T-cell (primary cell): ENCODE results near the gene HJV. TPM values are rescaled to one million over a fixed set of nuclear protein-coding genes. Genes with fewer than 3 reads are reported as not detected.
A peak's percentile ranks its signal among the peaks of the same experiment; 100 is the strongest.
"Not testable (repeated sequence)": the region's sequence is repeated elsewhere in the genome, so short reads cannot be mapped to it uniquely, and the experiment has no call there.

Experiments used
- ATAC-seq, 4 experiments: fragments of 200-7000 bp in 3 of 4; fragments of 150-1000 bp in 1 of 4; cut with Tn5 transposase; replicated peaks in 1 of 4; 1 replicate in 3 of 4; 2 replicates in 1 of 4; pipeline ENCODE4 v1.10.0; 2021; ENCODE audit warnings: moderate library complexity in 3 of 4, mild to moderate bottlenecking in 2 of 4, moderate number of reproducible peaks in 1 of 4
- CTCF ChIA-PET, 2 donors: fragments of 300-600 bp; sonication (Branson Sonifier 250); formaldehyde crosslinking; loops; one replicate each; lab custom pipeline; 2022; ENCODE audit warnings: antibody characterized with exemption in 2 of 2; lab: Charles Lee
- POLR2A ChIA-PET, 2 donors: fragments of 300-600 bp; sonication (Branson Sonifier 250); formaldehyde crosslinking; loops; one replicate each; lab custom pipeline; 2022; ENCODE audit warnings: antibody characterized with exemption in 2 of 2; lab: Charles Lee
- DNase-seq, 35 experiments: peaks; one replicate each; pipeline versions ENCODE4 v3.0.0 to v3.0.0-alpha.2; 2013 to 2023
- H3K27ac ChIP-seq: one replicate; pipeline ENCODE4 v1.5.1; 2013; ENCODE audit warnings: low read length
- H3K27me3 ChIP-seq, 2 experiments: replicated peaks in 1 of 2; 1 replicate in 1 of 2; 2 replicates in 1 of 2; pipeline versions ENCODE4 v1.6.1 to v1.7.0; 2013; ENCODE audit warnings: low read length in 1 of 2, mixed read lengths in 1 of 2; ENCODE audit not compliant: control insufficient read depth in 2 of 2, insufficient read depth in 2 of 2; ENCODE audit errors: extremely low read depth in 1 of 2
- H3K36me3 ChIP-seq, 2 donors: 1 replicate in 1 of 2; 2 replicates in 1 of 2; pipeline versions ENCODE4 v1.6.1 to v1.7.0; 2013; ENCODE audit warnings: low read length in 1 of 2; ENCODE audit not compliant: control insufficient read depth in 2 of 2, insufficient read depth in 1 of 2; ENCODE audit errors: extremely low read depth in 1 of 2
- H3K4me1 ChIP-seq, 2 experiments: 1 replicate in 1 of 2; 2 replicates in 1 of 2; pipeline versions ENCODE4 v1.6.1 to v1.7.0; 2013; ENCODE audit warnings: low read length in 2 of 2, mixed read lengths in 1 of 2; ENCODE audit not compliant: insufficient read depth in 2 of 2, control insufficient read depth in 1 of 2; ENCODE audit errors: extremely low read depth in 1 of 2
- H3K4me3 ChIP-seq, 2 donors: 1 replicate in 1 of 2; 2 replicates in 1 of 2; pipeline versions ENCODE4 v1.5.1 to v1.7.0; 2013; ENCODE audit warnings: mild to moderate bottlenecking in 2 of 2, low read length in 1 of 2, moderate library complexity in 1 of 2; ENCODE audit not compliant: control insufficient read depth in 1 of 2; ENCODE audit errors: extremely low read depth in 1 of 2
- H3K9me3 ChIP-seq: 2 replicates; pipeline ENCODE4 v1.7.0; 2013
- H3K27ac Mint-ChIP-seq, 2 donors: one replicate each; pipeline ENCODE4 v1.8.0; 2020 to 2021; ENCODE audit warnings: mild to moderate bottlenecking in 2 of 2, mixed read lengths in 2 of 2
- H3K27me3 Mint-ChIP-seq, 2 donors: one replicate each; pipeline ENCODE4 v1.8.0; 2021 to 2022; ENCODE audit warnings: mixed read lengths in 2 of 2
- H3K36me3 Mint-ChIP-seq: one replicate; pipeline ENCODE4 v1.8.0; 2021; ENCODE audit warnings: mixed read lengths
- H3K4me1 Mint-ChIP-seq, 3 donors: one replicate each; pipeline ENCODE4 v1.8.0; 2020 to 2022; ENCODE audit warnings: mixed read lengths in 3 of 3, mild to moderate bottlenecking in 1 of 3
- H3K4me3 Mint-ChIP-seq, 3 donors: one replicate each; pipeline ENCODE4 v1.8.0; 2020 to 2022; ENCODE audit warnings: mild to moderate bottlenecking in 3 of 3, mixed read lengths in 3 of 3, moderate library complexity in 3 of 3
- H3K9me3 Mint-ChIP-seq, 3 donors: one replicate each; pipeline ENCODE4 v1.8.0; 2020 to 2022; ENCODE audit warnings: mixed read lengths in 3 of 3
- WGBS: methylation state at CpG from one replicate; pipeline ENCODE4 v1.1.5; 2013; ENCODE audit warnings: missing lambda C conversion rate; ENCODE audit not compliant: insufficient coverage; 5-methylcytosine and 5-hydroxymethylcytosine counted together
- total RNA-seq, 35 experiments: library from RNA in 6 of 35; stranded (reverse) in 6 of 35; fragments of 120-200 nt in 1 of 35; gene quantifications; one replicate each; pipeline versions ENCODE4 v1.2.1 to v1.2.4 and lab custom pipeline; 2013 to 2026

Gene HJV
- total RNA-seq, 5 donors from 2014 or later (not counting 1 experiment from before 2014, with no cell fraction given) = not detected

DNA sequence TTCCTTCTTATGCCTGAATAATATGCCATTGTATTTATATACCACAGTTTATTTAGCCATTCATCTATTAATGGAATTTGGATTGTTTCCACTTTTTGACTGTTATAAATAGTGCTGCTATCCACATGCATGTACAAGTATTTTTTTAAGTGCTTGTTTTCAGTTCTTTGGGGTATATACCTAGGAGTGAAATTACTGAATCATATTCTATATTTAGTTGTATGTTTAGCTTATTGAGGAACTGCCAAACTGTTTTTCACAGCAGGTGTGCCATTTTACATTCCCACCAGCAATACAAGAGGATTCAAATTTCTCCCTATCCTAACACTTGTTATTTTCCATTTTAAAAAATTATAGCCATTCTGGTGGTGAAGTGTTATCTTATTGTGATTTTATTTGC, 7.6 kb upstream of the HJV start:
- ChIA-PET POLR2A (no interaction called here), CTCF (interaction anchor here in 1 of 2 donors (0.7 to 1.5 kb wide), 3 partner anchors 9 to 71 kb away, joined by 3 to 4 read pairs (median 3); no protein-coding TSS in a partner anchor)
- H3K27ac ChIP-seq = no peak overlapping the region
- Mint-ChIP-seq H3K4me3 (no peak overlapping the region), H3K9me3 (no peaks in the 10 kb centered on the region), H3K36me3 (no peaks in the 10 kb centered on the region), H3K4me1 (peaks cover 0 to 4% (median 4%) of the 10 kb centered on the region in 3 donors), H3K27ac (no peak overlapping the region), H3K27me3 (peaks cover 9 to 16% of the 10 kb centered on the region in 2 donors)
- no peaks in the 10 kb centered on the region for H3K4me1 ChIP-seq
- H3K36me3 ChIP-seq = no peaks in the 10 kb centered on the region
- H3K9me3 ChIP-seq = no peaks in the 10 kb centered on the region
- no peak for DNase-seq
- no peak for ATAC-seq
- H3K4me3 ChIP-seq = no peak overlapping the region
- peaks cover 0 to 10% of the 10 kb centered on the region in 2 experiments for H3K27me3 ChIP-seq

DNA sequence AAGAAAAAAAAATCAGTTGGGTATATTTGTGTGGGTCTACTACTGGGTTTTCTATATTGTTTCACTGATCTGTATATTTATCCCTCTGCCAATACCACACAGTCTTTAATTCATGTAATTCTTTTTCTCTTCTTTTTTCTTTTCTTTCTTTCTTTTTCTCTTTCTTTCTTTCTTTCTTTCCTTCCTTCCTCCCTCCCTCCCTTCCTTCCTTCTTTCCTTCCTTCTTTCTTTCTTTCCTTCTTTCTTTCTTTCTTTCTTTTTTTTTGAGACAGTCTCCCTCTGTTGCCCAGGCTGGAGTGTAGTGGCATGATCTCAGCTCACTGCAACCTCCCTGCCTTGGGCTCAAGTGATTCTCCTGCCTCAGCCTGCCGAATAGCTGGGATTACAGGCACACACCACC, 5.1 kb upstream of the HJV start:
- H3K4me1 Mint-ChIP-seq, H3K9me3 Mint-ChIP-seq, H3K27ac Mint-ChIP-seq, H3K4me1 ChIP-seq, H3K36me3 ChIP-seq, H3K27ac ChIP-seq, POLR2A ChIA-PET, H3K9me3 ChIP-seq, H3K4me3 Mint-ChIP-seq, ATAC-seq, DNase-seq, H3K4me3 ChIP-seq, H3K36me3 Mint-ChIP-seq: not testable (repeated sequence)
- peaks cover 0 to 17% of the 10 kb centered on the region in 2 experiments for H3K27me3 ChIP-seq
- peaks cover 14 to 23% of the 10 kb centered on the region in 2 donors for H3K27me3 Mint-ChIP-seq
- WGBS = no CpG with 5 or more reads among the region's 1 CpG
- CTCF ChIA-PET = interaction anchor here in 1 of 2 donors (0.6 kb wide), 1 partner anchor 20 kb away, joined by 3 read pairs; no protein-coding TSS in a partner anchor

DNA sequence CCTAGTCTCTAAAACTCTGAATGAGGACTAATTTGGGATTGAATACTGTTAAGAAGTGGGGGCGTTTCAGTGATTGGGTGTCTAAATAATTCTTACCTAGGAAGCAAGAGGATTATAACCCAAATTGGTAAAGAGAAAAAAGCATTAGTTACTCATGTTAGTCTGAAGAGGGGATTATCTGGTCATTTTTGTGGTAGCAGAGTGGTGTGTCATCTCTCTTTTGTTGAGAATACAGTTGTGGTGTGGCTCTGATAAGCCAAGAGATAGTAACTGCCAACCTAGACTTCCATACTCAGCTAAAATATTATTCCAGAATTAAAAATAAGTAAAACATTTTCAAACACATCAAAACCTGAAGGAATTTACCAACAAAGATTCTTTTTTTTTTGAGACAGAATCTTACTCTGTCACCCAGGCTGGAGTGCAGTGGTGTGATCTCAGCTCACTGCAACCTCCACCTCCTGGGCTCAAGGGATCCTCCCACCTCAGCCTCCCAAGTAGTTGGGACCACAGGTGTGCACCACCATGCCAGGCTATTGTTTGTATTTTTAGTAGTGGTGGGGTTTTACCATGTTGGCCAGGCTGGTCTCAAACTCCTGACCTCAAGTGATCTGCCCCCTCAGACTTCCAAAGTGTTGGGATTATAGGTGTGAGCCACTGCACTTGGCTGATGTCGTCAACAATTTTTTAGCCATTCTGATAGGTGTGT, 4.4 kb upstream of the HJV start:
- H3K27ac ChIP-seq, ATAC-seq, H3K4me3 ChIP-seq, H3K36me3 ChIP-seq, H3K36me3 Mint-ChIP-seq, DNase-seq, H3K9me3 ChIP-seq, H3K4me1 Mint-ChIP-seq, POLR2A ChIA-PET, H3K4me1 ChIP-seq, H3K4me3 Mint-ChIP-seq, H3K9me3 Mint-ChIP-seq: not testable (repeated sequence)
- CTCF ChIA-PET = interaction anchor here in 1 of 2 donors (0.6 kb wide), 1 partner anchor 21 kb away, joined by 3 read pairs; no protein-coding TSS in a partner anchor
- WGBS = no CpG with 5 or more reads among the region's 2 CpGs
- Mint-ChIP-seq H3K27me3 (peaks cover 21 to 26% of the 10 kb centered on the region in 2 donors), H3K27ac (peak overlapping the region in 1 of 2 donors; percentile 6)
- peaks cover 0 to 18% of the 10 kb centered on the region in 2 experiments for H3K27me3 ChIP-seq

DNA sequence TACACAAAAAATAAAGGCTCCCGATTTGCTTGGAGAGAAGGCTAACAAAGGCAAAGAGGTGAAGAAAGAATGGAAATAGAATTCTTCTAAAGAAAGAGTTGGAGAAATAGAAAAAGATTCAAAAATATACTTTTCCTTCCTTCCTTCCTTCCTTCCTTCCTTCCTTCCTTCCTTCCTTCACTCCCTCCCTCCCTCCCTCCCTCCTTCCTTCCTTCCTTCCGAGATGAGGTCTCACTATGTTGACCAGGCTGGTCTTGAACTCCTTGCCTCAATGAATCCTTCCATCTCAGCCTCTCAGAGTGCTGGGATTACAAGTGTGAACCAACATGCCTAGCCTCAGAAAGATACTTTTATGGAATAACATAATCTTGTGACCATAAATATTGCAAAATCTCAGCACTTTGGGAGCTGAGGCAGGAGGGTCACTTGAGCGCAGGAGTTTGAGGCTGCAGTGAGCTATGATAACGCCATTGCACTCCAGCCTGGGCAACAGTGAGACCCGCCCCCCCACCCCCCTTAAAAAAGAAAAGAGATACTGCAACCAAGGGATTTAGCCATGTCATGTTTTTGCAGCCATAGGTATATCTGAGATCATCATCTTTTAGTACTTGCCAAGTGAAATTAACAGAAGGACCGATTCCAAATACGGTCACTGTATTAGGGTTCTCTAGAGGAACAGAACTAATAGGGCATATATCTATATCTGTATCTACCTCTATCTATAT, 1.0 kb upstream of the HJV start:
- no peak overlapping the region for H3K4me3 Mint-ChIP-seq
- H3K36me3 Mint-ChIP-seq = no peaks in the 10 kb centered on the region
- 33% methylated on average over 1 of the region's 7 CpGs for WGBS
- no peak overlapping the region for H3K27ac ChIP-seq
- DNase-seq (no peak), ATAC-seq (no peak)
- ChIA-PET CTCF (interaction anchor here (0.6 to 1.6 kb wide), 4 partner anchors 9 to 16 kb away, joined by 3 to 11 read pairs (median 4); no protein-coding TSS in a partner anchor), POLR2A (interaction anchor here in 1 of 2 donors (0.5 kb wide), 1 partner anchor 8 kb away, joined by 5 read pairs; no protein-coding TSS in a partner anchor)
- no peaks in the 10 kb centered on the region for H3K36me3 ChIP-seq
- H3K27ac Mint-ChIP-seq = no peak overlapping the region
- H3K4me3 ChIP-seq = no peak overlapping the region
- no peaks in the 10 kb centered on the region for H3K9me3 ChIP-seq
- H3K27me3 ChIP-seq = peaks cover 2 to 32% of the 10 kb centered on the region in 2 experiments
- H3K27me3 Mint-ChIP-seq = peaks cover 44 to 51% of the 10 kb centered on the region in 2 donors
- H3K9me3 Mint-ChIP-seq = no peaks in the 10 kb centered on the region
- peaks cover 5 to 11% (median 6%) of the 10 kb centered on the region in 3 donors for H3K4me1 Mint-ChIP-seq
- H3K4me1 ChIP-seq = peaks cover 0 to 11% of the 10 kb centered on the region in 2 experiments

DNA sequence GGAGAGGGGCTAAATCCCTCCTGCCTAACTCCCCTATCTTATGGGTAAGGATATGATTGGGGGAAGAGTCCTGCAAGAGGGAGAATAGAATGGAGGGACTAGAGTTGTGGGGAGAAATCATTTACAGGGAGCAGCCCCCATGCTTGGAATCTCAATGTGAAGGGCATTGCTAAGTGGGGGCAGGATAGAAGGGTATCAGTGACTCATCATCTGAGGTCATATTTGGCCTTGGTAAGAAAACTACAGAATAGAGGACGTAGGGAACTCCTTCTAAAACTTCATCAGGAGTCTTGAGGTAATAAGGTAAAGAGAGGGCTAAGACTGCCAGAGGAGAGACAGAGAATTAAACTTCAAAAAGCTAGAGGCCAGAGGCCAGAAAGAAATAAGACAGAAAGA, 487 bp downstream of the HJV start:
- Mint-ChIP-seq H3K27me3 (peaks cover 44 to 56% of the 10 kb centered on the region in 2 donors), H3K4me3 (no peak overlapping the region), H3K4me1 (peaks cover 5 to 11% (median 6%) of the 10 kb centered on the region in 3 donors), H3K36me3 (no peaks in the 10 kb centered on the region), H3K27ac (no peak overlapping the region), H3K9me3 (no peaks in the 10 kb centered on the region)
- ChIA-PET CTCF (interaction anchor here in 1 of 2 donors (1.6 kb wide), 1 partner anchor 11 kb away, joined by 4 read pairs; no protein-coding TSS in a partner anchor), POLR2A (no interaction called here)
- DNase-seq = no peak
- H3K4me1 ChIP-seq = peaks cover 0 to 11% of the 10 kb centered on the region in 2 experiments
- H3K27ac ChIP-seq = no peak overlapping the region
- no peaks in the 10 kb centered on the region for H3K9me3 ChIP-seq
- no CpG with 5 or more reads among the region's 1 CpG for WGBS
- H3K27me3 ChIP-seq = peaks cover 2 to 36% of the 10 kb centered on the region in 2 experiments
- no peak overlapping the region for H3K4me3 ChIP-seq
- no peaks in the 10 kb centered on the region for H3K36me3 ChIP-seq
- no peak for ATAC-seq
